SH-SY5Y (cell line): ENCODE results near the gene SLC10A6.

Experiments
- GATA2 ChIP-seq: IDR thresholded peaks from 2 replicates; pipeline ENCODE4 v1.6.1; 2011; ENCODE audit warnings: mild to moderate bottlenecking, low read depth, low read length
- GATA3 ChIP-seq: IDR thresholded peaks from 2 replicates; pipeline ENCODE4 v1.6.1; 2011; ENCODE audit warnings: low read depth, mild to moderate bottlenecking, low read length, moderate library complexity

- TF ChIP-seq GATA3 (no peak), GATA2 (no peak)
These were observed 6.4 kb upstream of the SLC10A6 start for GRCh38 chr4:86855572-86855971.
